Neural cell (in vitro differentiated cells): ENCODE data around the gene TMEM135. TPM values are rescaled to one million over a fixed set of nuclear protein-coding genes. Genes with fewer than 3 reads are reported as not detected.

Experiments
- H2AFZ ChIP-seq: fragments of 200-600, 300-800 bp; sonication (generic), shearing (Covaris generic); 2 replicates; pipeline ENCODE4 v1.6.0; 2014; ENCODE audit warnings: low read depth, mild to moderate bottlenecking, antibody characterized with exemption, low read length, moderate library complexity
- H3F3A ChIP-seq: fragments of 200-600 bp; shearing (Covaris generic); 2 replicates; pipeline ENCODE4 v1.6.1; 2016; ENCODE audit warnings: mild to moderate bottlenecking, moderate library complexity, mixed read lengths, antibody characterized with exemption, low read length; ENCODE audit not compliant: insufficient read depth, poor library complexity, severe bottlenecking
- H3K27ac ChIP-seq: fragments of 200-600, 300-800 bp; sonication (generic), shearing (Covaris generic); 2 replicates; pipeline ENCODE4 v1.5.1; 2014; ENCODE audit warnings: mild to moderate bottlenecking, low read length, moderate library complexity
- H3K27me3 ChIP-seq: fragments of 300-800, 200-600 bp; sonication (generic), shearing (Covaris generic); 2 replicates; pipeline ENCODE4 v1.6.0; 2014; ENCODE audit warnings: mild to moderate bottlenecking, low read depth, low read length, moderate library complexity; ENCODE audit not compliant: insufficient read depth
- H3K36me3 ChIP-seq: fragments of 300-800, 200-600 bp; sonication (generic), shearing (Covaris generic); 2 replicates; pipeline ENCODE4 v1.5.1; 2014; ENCODE audit warnings: mild to moderate bottlenecking, antibody characterized with exemption, low read length, moderate library complexity; ENCODE audit not compliant: insufficient read depth
- H3K4me2 ChIP-seq: fragments of 300-800, 200-600 bp; sonication (generic), shearing (Covaris generic); 2 replicates; pipeline ENCODE4 v1.6.0; 2014; ENCODE audit warnings: mild to moderate bottlenecking, low read length
- H3K4me3 ChIP-seq: fragments of 300-800, 200-600 bp; sonication (generic), shearing (Covaris generic); 2 replicates; pipeline ENCODE4 v1.5.1; 2014; ENCODE audit warnings: mild to moderate bottlenecking, low read length, moderate library complexity
- H3K79me2 ChIP-seq: fragments of 200-600 bp; shearing (Covaris generic); replicated peaks from 2 replicates; pipeline ENCODE4 v1.6.0; 2014; ENCODE audit warnings: mild to moderate bottlenecking, low read length, moderate library complexity; ENCODE audit not compliant: insufficient read depth
- H3K9ac ChIP-seq: fragments of 300-800, 200-600 bp; sonication (generic), shearing (Covaris generic); 2 replicates; pipeline ENCODE4 v1.6.1; 2016; ENCODE audit warnings: mild to moderate bottlenecking, low read length, mixed read lengths
- H3K9me2 ChIP-seq: fragments of 200-600 bp; shearing (Covaris generic); 2 replicates; pipeline ENCODE4 v1.6.1; 2016; ENCODE audit warnings: mild to moderate bottlenecking, low read length, mixed read lengths; ENCODE audit not compliant: insufficient read depth
- H3K9me3 ChIP-seq: fragments of 200-600, 300-800 bp; sonication (generic), shearing (Covaris generic); 2 replicates; pipeline ENCODE4 v1.6.1; 2016; ENCODE audit warnings: mild to moderate bottlenecking, mixed run types, low read length, moderate library complexity, mixed read lengths
- H4K20me1 ChIP-seq: fragments of 200-600 bp; shearing (Covaris generic); 2 replicates; pipeline ENCODE4 v1.6.1; 2016; ENCODE audit warnings: mild to moderate bottlenecking, mixed run types; ENCODE audit not compliant: insufficient read depth
- EP300 ChIP-seq: fragments of 450-650 bp; conservative IDR thresholded peaks from 2 replicates; pipeline ENCODE4 v1.6.1; 2014; ENCODE audit warnings: antibody characterized with exemption, mild to moderate bottlenecking, moderate library complexity; ENCODE audit not compliant: poor library complexity, severe bottlenecking
- EZH2 ChIP-seq: fragments of 200-600, 300-800 bp; shearing (Covaris generic), sonication (generic); IDR thresholded peaks from 2 replicates; pipeline ENCODE4 v1.6.1; 2014; ENCODE audit warnings: antibody characterized with exemption, low read length, borderline replicate concordance, mild to moderate bottlenecking; ENCODE audit not compliant: insufficient read depth, poor library complexity, severe bottlenecking
- MXI1 ChIP-seq: fragments of 450-650 bp; conservative IDR thresholded peaks from 2 replicates; pipeline ENCODE4 v1.6.1; 2014; ENCODE audit warnings: antibody characterized with exemption, mild to moderate bottlenecking; ENCODE audit not compliant: poor library complexity, severe bottlenecking
- POLR2AphosphoS5 ChIP-seq: IDR thresholded peaks from 2 replicates; pipeline ENCODE4 v1.6.1; 2012
- RAD21 ChIP-seq: fragments of 450-650 bp; conservative IDR thresholded peaks from 2 replicates; pipeline ENCODE4 v1.6.1; 2014; ENCODE audit warnings: antibody characterized with exemption, mild to moderate bottlenecking, moderate library complexity
- SMC3 ChIP-seq: fragments of 450-650 bp; conservative IDR thresholded peaks from 2 replicates; pipeline ENCODE4 v1.6.1; 2014; ENCODE audit warnings: antibody characterized with exemption, mild to moderate bottlenecking, moderate library complexity; ENCODE audit not compliant: poor library complexity
- TAF1 ChIP-seq: IDR thresholded peaks from 2 replicates; pipeline ENCODE4 v1.6.1; 2012; ENCODE audit warnings: low read depth
- polyA plus RNA-seq: library from polyadenylated mRNA; depleted of rRNA; stranded (reverse); fragments of >200 nt; gene quantifications from 2 replicates; pipeline ENCODE4 v1.2.3, GENCODE V29; 2014
- TF ChIP-seq, protein P1 (sequence below): fragments of 450-650 bp; IDR thresholded peaks from 2 replicates; pipeline ENCODE4 v1.5.1; 2014; ENCODE audit warnings: antibody characterized with exemption, mild to moderate bottlenecking, moderate library complexity; ENCODE audit not compliant: poor library complexity, severe bottlenecking
- TF ChIP-seq, protein P2 (sequence below): IDR thresholded peaks from 2 replicates; pipeline ENCODE4 v1.6.1; 2012; ENCODE audit warnings: borderline replicate concordance

Gene TMEM135
- polyA plus RNA-seq, 1 donor from 2014 or later: 15.6 TPM

DNA sequence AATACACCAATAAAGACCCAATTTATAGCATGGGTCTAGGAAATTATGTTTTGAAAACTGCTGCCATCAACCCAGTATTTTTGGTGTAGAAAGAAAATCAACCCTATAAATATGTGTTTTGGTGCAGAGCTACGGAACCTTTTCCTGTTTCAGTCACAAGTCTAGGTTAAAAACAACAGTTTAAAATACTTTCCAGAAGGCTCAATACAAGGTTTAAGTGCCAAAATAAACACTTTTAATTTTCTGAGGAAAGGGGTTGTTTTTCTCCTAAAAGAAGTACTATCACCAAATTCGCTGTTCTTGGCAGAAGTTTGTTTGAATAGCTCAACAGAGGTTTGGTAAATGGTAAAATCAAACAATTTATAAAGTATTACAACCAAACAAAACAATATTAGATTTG lies 201.3 kb downstream of the TMEM135 start:
- Histone ChIP-seq H3K9me2 (no peaks in the 10 kb centered on the region), H4K20me1 (no peaks in the 10 kb centered on the region), H2AFZ (no peak overlapping the region), H3K27ac (no peak overlapping the region), H3K79me2 (no peaks in the 10 kb centered on the region), H3K4me3 (no peak overlapping the region), H3K9me3 (no peaks in the 10 kb centered on the region), H3K27me3 (no peaks in the 10 kb centered on the region), H3F3A (no peaks in the 10 kb centered on the region), H3K36me3 (no peaks in the 10 kb centered on the region), H3K9ac (no peak overlapping the region), H3K4me2 (no peak overlapping the region)
- TF ChIP-seq EP300 (no peak), POLR2AphosphoS5 (no peak), TAF1 (no peak), EZH2 (no peak), RAD21 (no peak)
- TF ChIP-seq, protein P1, sequence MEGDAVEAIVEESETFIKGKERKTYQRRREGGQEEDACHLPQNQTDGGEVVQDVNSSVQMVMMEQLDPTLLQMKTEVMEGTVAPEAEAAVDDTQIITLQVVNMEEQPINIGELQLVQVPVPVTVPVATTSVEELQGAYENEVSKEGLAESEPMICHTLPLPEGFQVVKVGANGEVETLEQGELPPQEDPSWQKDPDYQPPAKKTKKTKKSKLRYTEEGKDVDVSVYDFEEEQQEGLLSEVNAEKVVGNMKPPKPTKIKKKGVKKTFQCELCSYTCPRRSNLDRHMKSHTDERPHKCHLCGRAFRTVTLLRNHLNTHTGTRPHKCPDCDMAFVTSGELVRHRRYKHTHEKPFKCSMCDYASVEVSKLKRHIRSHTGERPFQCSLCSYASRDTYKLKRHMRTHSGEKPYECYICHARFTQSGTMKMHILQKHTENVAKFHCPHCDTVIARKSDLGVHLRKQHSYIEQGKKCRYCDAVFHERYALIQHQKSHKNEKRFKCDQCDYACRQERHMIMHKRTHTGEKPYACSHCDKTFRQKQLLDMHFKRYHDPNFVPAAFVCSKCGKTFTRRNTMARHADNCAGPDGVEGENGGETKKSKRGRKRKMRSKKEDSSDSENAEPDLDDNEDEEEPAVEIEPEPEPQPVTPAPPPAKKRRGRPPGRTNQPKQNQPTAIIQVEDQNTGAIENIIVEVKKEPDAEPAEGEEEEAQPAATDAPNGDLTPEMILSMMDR: no peak
- TF ChIP-seq, protein P2, sequence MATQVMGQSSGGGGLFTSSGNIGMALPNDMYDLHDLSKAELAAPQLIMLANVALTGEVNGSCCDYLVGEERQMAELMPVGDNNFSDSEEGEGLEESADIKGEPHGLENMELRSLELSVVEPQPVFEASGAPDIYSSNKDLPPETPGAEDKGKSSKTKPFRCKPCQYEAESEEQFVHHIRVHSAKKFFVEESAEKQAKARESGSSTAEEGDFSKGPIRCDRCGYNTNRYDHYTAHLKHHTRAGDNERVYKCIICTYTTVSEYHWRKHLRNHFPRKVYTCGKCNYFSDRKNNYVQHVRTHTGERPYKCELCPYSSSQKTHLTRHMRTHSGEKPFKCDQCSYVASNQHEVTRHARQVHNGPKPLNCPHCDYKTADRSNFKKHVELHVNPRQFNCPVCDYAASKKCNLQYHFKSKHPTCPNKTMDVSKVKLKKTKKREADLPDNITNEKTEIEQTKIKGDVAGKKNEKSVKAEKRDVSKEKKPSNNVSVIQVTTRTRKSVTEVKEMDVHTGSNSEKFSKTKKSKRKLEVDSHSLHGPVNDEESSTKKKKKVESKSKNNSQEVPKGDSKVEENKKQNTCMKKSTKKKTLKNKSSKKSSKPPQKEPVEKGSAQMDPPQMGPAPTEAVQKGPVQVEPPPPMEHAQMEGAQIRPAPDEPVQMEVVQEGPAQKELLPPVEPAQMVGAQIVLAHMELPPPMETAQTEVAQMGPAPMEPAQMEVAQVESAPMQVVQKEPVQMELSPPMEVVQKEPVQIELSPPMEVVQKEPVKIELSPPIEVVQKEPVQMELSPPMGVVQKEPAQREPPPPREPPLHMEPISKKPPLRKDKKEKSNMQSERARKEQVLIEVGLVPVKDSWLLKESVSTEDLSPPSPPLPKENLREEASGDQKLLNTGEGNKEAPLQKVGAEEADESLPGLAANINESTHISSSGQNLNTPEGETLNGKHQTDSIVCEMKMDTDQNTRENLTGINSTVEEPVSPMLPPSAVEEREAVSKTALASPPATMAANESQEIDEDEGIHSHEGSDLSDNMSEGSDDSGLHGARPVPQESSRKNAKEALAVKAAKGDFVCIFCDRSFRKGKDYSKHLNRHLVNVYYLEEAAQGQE: no peak

DNA sequence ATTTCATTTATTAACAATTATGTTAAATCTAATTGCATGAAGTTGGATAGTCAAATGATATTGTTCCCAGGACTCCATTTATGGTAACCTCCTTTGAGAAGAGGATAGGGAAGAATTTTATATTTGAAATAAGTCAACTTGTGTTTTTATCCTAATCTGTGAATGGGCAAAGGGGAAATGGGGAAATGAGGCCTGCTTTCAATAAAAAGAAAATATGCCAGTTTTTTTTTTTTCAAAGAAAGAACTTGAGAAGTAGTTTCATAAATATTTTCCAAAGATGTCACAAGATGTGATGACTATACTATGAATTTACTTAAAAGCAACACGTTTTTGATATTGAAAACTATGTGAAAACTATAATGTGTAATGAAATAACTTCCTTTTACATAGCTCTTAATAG lies 201.8 kb downstream of the TMEM135 start:
- no peak overlapping the region for H2AFZ ChIP-seq
- H3K27me3 ChIP-seq: no peaks in the 10 kb centered on the region
- no peaks in the 10 kb centered on the region for H3K9me3 ChIP-seq
- H3K4me3 ChIP-seq: no peak overlapping the region
- no peaks in the 10 kb centered on the region for H3K79me2 ChIP-seq
- no peaks in the 10 kb centered on the region for H3K9me2 ChIP-seq
- no peaks in the 10 kb centered on the region for H4K20me1 ChIP-seq
- no peak overlapping the region for H3K27ac ChIP-seq
- no peak for TF ChIP-seq EZH2
- no peak for TF ChIP-seq EP300
- no peak for TF ChIP-seq TAF1
- no peak for TF ChIP-seq SMC3
- no peak for TF ChIP-seq MXI1
- TF ChIP-seq, protein P2: no peak
- TF ChIP-seq, protein P1: no peak
- no peak for TF ChIP-seq POLR2AphosphoS5
- no peak overlapping the region for H3K4me2 ChIP-seq
- no peaks in the 10 kb centered on the region for H3F3A ChIP-seq
- no peaks in the 10 kb centered on the region for H3K36me3 ChIP-seq
- H3K9ac ChIP-seq: no peak overlapping the region
